Hepatocyte (in vitro differentiated cells): Measurements from ENCODE around the gene CDRT15.

Source experiments
- EZH2phosphoT487 ChIP-seq: fragments of 200-600 bp; sonication (generic); IDR thresholded peaks from one replicate; pipeline ENCODE4 v1.6.1; 2018; ENCODE audit warnings: antibody characterized with exemption, mild to moderate bottlenecking, low read depth, moderate library complexity; ENCODE audit not compliant: unreplicated experiment, severe bottlenecking
- TF ChIP-seq, protein P1 (sequence below): fragments of 200-600 bp; sonication (generic); IDR thresholded peaks from 2 replicates; pipeline ENCODE4 v1.5.1; 2016; ENCODE audit warnings: antibody characterized with exemption, mild to moderate bottlenecking; ENCODE audit not compliant: poor library complexity

DNA sequence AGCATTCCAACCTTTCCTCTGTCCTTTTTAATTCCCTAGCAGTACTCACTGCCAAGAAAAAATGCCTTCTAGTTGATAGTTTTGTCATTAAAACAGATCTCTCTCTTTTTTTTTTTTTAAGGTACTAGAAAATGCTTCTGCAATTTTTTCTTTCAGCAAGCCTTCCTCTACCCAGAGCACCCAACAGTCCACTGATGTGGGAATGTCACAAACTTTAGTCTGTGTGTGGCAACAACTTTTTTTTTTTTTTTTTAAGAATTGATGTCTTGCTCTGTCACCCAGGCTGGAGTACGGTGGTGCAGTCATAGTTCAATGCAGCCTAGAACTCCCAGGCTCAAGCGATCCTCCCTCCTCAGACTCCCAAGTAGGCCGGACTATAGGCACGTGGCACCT is 34.7 kb downstream of the CDRT15 start:
- TF ChIP-seq, protein P1, sequence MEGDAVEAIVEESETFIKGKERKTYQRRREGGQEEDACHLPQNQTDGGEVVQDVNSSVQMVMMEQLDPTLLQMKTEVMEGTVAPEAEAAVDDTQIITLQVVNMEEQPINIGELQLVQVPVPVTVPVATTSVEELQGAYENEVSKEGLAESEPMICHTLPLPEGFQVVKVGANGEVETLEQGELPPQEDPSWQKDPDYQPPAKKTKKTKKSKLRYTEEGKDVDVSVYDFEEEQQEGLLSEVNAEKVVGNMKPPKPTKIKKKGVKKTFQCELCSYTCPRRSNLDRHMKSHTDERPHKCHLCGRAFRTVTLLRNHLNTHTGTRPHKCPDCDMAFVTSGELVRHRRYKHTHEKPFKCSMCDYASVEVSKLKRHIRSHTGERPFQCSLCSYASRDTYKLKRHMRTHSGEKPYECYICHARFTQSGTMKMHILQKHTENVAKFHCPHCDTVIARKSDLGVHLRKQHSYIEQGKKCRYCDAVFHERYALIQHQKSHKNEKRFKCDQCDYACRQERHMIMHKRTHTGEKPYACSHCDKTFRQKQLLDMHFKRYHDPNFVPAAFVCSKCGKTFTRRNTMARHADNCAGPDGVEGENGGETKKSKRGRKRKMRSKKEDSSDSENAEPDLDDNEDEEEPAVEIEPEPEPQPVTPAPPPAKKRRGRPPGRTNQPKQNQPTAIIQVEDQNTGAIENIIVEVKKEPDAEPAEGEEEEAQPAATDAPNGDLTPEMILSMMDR, result no peak
- no peak for TF ChIP-seq EZH2phosphoT487
